OCI-LY3 (cell line): Measurements from ENCODE around the gene DLGAP4.

ENCODE experiments used
- CTCF ChIP-seq: fragments of 200-600, 300-600 bp; sonication (generic); IDR thresholded peaks from 2 replicates; pipeline ENCODE4 v1.5.1; 2014; ENCODE audit warnings: antibody characterized with exemption, low read length, low read depth
- EZH2phosphoT487 ChIP-seq: fragments of 200-600 bp; shearing (Covaris generic); IDR thresholded peaks from 2 replicates; pipeline ENCODE4 v1.6.1; 2018; ENCODE audit warnings: antibody characterized with exemption, mixed run types, low read depth

GRCh38 chr20:36398515-36398914, 92.4 kb downstream of the DLGAP4 start:
- TF ChIP-seq CTCF (no peak), EZH2phosphoT487 (no peak)
